Testis (tissue), 2 donors: ENCODE results near the gene SCNN1B.

Experiments used
- POLR2A ChIP-seq: fragments of 450-650 bp; IDR thresholded peaks from one replicate; pipeline ENCODE4 v1.6.1; 2017; ENCODE audit warnings: antibody characterized with exemption, mild to moderate bottlenecking, moderate library complexity
- TF ChIP-seq, protein P1 (sequence below), 3 experiments: fragments of 450-650 bp in 2 of 3; fragments of 200-600 bp in 1 of 3; sonication (generic) in 1 of 3; IDR thresholded peaks; one replicate each; pipeline ENCODE4 v1.5.1; 2016 to 2019; ENCODE audit warnings: antibody characterized with exemption in 3 of 3, mild to moderate bottlenecking in 2 of 3, moderate library complexity in 1 of 3

DNA sequence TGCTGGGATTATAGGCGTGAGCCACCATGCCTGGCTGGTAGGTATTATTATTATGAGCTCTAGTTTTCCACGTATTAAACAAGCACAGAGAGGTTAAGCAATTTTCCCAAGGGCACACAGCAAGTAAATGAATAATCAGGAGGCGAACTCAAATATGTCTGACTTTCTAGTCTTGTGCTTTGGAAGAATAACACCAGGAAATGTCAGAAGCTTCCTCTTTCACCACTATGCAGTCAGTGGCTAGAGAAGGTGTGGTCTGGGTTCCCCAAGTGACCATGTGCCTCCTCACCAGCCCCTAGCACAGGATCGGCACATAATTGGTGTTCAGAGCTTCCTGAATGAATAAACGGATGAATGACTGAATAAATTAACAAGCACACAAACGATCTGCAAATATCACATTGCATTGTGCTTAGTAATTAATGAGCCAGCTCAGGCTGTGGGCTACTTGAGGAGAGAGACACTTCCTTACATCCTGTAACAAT is 21.6 kb upstream of the SCNN1B start:
- TF ChIP-seq POLR2A: no peak
- TF ChIP-seq, protein P1, sequence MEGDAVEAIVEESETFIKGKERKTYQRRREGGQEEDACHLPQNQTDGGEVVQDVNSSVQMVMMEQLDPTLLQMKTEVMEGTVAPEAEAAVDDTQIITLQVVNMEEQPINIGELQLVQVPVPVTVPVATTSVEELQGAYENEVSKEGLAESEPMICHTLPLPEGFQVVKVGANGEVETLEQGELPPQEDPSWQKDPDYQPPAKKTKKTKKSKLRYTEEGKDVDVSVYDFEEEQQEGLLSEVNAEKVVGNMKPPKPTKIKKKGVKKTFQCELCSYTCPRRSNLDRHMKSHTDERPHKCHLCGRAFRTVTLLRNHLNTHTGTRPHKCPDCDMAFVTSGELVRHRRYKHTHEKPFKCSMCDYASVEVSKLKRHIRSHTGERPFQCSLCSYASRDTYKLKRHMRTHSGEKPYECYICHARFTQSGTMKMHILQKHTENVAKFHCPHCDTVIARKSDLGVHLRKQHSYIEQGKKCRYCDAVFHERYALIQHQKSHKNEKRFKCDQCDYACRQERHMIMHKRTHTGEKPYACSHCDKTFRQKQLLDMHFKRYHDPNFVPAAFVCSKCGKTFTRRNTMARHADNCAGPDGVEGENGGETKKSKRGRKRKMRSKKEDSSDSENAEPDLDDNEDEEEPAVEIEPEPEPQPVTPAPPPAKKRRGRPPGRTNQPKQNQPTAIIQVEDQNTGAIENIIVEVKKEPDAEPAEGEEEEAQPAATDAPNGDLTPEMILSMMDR (IDR thresholded peaks at IDR 0.05): no peak
